ENCODE results near the gene CRABP2. TPM values are rescaled to one million over a fixed set of nuclear protein-coding genes. Genes with fewer than 3 reads are reported as not detected.
A peak's percentile ranks its signal among the peaks of the same experiment; 100 is the strongest.

Gene CRABP2
- total RNA-seq, 1 experiment from 2014 or later = 1,115 TPM

- peak overlapping the region; percentile 95 for H3K27ac ChIP-seq (ENCODE audit: low read length)
- in situ Hi-C loops (cut with HindIII; ENCODE audit: low pct_unique_long_range_greater_than_20kb, low sequenced_read_pairs) = no loop called here
- ChIA-PET POLR2A (interaction anchor here (0.5 to 1.7 kb wide), 6 partner anchors 16 to 700 kb away, joined by 3 to 12 read pairs (median 3); no protein-coding TSS in a partner anchor), CTCF (interaction anchor here (0.5 to 5.7 kb wide), 29 partner anchors 9 to 238 kb away, joined by 3 to 118 read pairs (median 6); partner anchors contain the start of genes CRABP2, HDGF, ISG20L2 and METTL25B)
- peak overlapping the region; percentile 39 to 63 for H3K4me3 ChIP-seq (ENCODE audit: low read depth in 2 of 2, low read length in 2 of 2)
- no peaks in the 10 kb centered on the region for H3K36me3 ChIP-seq (ENCODE audit: control insufficient read depth, insufficient read depth, low read length)
- no peaks in the 10 kb centered on the region for H3K27me3 ChIP-seq (ENCODE audit: control insufficient read depth, insufficient read depth, low read length)
- TF ChIP-seq SIN3A (IDR thresholded peaks at IDR 0.05; ENCODE audit: borderline replicate concordance, insufficient read depth, low read depth, low read length) (0 out of 2 replicates have a peak, but pooled peaks have one; percentile 27), TCF7L2 (IDR thresholded peaks at IDR 0.05; ENCODE audit: low read depth, low read length) (0 out of 2 replicates have a peak, but pooled peaks have one; percentile 34), POLR2AphosphoS5 (IDR thresholded peaks at IDR 0.05; ENCODE audit: low read depth, low read length) (no peak; the same call in 1 of the 2 replicates)
- TF ChIP-seq, protein P1, sequence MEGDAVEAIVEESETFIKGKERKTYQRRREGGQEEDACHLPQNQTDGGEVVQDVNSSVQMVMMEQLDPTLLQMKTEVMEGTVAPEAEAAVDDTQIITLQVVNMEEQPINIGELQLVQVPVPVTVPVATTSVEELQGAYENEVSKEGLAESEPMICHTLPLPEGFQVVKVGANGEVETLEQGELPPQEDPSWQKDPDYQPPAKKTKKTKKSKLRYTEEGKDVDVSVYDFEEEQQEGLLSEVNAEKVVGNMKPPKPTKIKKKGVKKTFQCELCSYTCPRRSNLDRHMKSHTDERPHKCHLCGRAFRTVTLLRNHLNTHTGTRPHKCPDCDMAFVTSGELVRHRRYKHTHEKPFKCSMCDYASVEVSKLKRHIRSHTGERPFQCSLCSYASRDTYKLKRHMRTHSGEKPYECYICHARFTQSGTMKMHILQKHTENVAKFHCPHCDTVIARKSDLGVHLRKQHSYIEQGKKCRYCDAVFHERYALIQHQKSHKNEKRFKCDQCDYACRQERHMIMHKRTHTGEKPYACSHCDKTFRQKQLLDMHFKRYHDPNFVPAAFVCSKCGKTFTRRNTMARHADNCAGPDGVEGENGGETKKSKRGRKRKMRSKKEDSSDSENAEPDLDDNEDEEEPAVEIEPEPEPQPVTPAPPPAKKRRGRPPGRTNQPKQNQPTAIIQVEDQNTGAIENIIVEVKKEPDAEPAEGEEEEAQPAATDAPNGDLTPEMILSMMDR (IDR thresholded peaks at IDR 0.05) = peak; percentile 93
- peak; percentile 78 for DNase-seq (ENCODE audit: low read depth, low spot score)
- H3K9me3 ChIP-seq (ENCODE audit: control insufficient read depth, insufficient read depth, low read depth, low read length) = no peaks in the 10 kb centered on the region
- intact Hi-C loops (cut with micrococcal nuclease; ENCODE audit: unreplicated experiment) = loop anchor here (1.0 kb wide), 1 partner anchor 37 kb away; no protein-coding TSS in a partner anchor
- BruUV-seq (replicated peaks) = no TSS peak
- ATAC-seq = peak; percentile 88
- peaks cover 50% of the 10 kb centered on the region for H3K4me1 ChIP-seq (ENCODE audit: control insufficient read depth, insufficient read depth, low read length)
Observed at GRCh38 chr1:156689035-156689952, 16.1 kb downstream of the CRABP2 start.

DNA sequence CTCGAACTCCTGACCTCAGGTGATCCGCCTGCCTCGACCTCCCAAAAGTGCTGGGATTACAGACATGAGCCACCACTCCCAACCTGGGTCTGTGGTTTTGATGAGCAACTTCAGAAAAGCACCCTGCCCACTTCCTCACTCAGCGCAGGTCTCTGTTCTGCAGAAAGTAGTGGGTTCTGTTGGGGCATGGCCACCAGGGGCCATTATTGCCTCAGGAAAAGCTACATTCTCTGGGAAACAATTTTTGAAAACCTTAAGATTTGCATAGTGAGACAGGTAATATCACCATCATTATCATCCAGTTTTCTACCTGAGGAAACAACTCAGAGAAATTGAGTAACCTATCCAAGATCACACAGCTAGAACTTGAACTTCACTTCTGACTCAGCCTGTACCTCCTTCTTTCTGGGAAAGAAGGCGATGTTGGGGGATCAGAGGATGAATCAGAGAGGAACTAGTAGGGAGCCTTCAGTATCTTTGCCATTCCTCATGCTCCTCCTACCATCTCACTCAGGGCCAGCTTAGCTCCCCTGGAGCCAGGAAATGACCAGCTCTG is 21.1 kb downstream of the CRABP2 start:
- Histone ChIP-seq H3K4me3 (ENCODE audit: low read depth in 2 of 2, low read length in 2 of 2) (no peak overlapping the region), H3K4me1 (ENCODE audit: control insufficient read depth, insufficient read depth, low read length) (peaks cover 3% of the 10 kb centered on the region; the same call in 1 of the 2 replicates), H3K36me3 (ENCODE audit: control insufficient read depth, insufficient read depth, low read length) (no peaks in the 10 kb centered on the region), H3K9me3 (ENCODE audit: control insufficient read depth, insufficient read depth, low read depth, low read length) (no peaks in the 10 kb centered on the region), H3K27ac (ENCODE audit: low read length) (no peak overlapping the region), H3K27me3 (ENCODE audit: control insufficient read depth, insufficient read depth, low read length) (no peaks in the 10 kb centered on the region)
- DNase-seq (ENCODE audit: low read depth, low spot score) (no peak), ATAC-seq (no peak)
- ChIA-PET POLR2A (no interaction called here), CTCF (interaction anchor here (0.5 to 1.5 kb wide), 4 partner anchors 22 to 43 kb away, joined by 3 to 10 read pairs (median 7); partner anchors contain the start of genes ISG20L2 and METTL25B)
- in situ Hi-C loops (cut with HindIII; ENCODE audit: low pct_unique_long_range_greater_than_20kb, low sequenced_read_pairs) = no loop called here
- intact Hi-C loops (cut with micrococcal nuclease; ENCODE audit: unreplicated experiment) = no loop called here
- BruUV-seq (replicated peaks) = no TSS peak
- no peak for TF ChIP-seq POLR2AphosphoS5 (IDR thresholded peaks at IDR 0.05; ENCODE audit: low read depth, low read length)
- TF ChIP-seq, protein P1 (IDR thresholded peaks at IDR 0.05) = peak; percentile 20

Data from Panc1 (cell line).